ENCODE results near the gene SDE2.

DNA sequence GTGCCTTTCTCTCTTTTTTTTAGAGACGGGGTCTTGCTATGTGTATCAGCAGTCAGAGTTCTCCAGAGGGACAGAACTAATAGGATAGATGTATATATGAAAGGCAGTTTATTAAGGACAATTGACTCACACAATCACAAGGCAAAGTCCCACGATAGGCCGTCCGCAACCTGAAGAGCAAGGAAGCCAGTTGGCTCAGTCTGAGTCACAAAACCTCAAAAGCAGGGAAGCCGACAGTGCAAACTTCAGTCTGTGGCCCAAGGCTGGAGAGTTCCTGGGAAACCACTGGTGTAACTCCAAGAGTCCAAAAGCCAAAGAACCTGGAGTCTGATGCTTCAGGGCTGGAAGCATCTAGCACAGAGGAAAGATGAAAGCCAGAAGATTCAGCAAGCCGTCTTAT, 47.1 kb upstream of the SDE2 start:
- TF ChIP-seq POLR2A (IDR thresholded peaks at IDR 0.05; ENCODE audit: low read length) (no peak), GATA1 (IDR thresholded peaks at IDR 0.05; ENCODE audit: low read depth, low read length) (no peak)

All from erythroblast (primary cell).